ENCODE data around the gene ATG16L2. TPM values are rescaled to one million over a fixed set of nuclear protein-coding genes. Genes with fewer than 3 reads are reported as not detected.

Gene ATG16L2, protein sequence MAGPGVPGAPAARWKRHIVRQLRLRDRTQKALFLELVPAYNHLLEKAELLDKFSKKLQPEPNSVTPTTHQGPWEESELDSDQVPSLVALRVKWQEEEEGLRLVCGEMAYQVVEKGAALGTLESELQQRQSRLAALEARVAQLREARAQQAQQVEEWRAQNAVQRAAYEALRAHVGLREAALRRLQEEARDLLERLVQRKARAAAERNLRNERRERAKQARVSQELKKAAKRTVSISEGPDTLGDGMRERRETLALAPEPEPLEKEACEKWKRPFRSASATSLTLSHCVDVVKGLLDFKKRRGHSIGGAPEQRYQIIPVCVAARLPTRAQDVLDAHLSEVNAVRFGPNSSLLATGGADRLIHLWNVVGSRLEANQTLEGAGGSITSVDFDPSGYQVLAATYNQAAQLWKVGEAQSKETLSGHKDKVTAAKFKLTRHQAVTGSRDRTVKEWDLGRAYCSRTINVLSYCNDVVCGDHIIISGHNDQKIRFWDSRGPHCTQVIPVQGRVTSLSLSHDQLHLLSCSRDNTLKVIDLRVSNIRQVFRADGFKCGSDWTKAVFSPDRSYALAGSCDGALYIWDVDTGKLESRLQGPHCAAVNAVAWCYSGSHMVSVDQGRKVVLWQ
- total RNA-seq (2012; rRNA removed) (1.3 and 1.4 TPM in 2 replicates), polyA plus RNA-seq (2012; rRNA removed) (12.2 and 12.7 TPM in 2 replicates), Bru-seq, nascent RNA (percentile 49 among the genes with signal in this experiment), BruChase-seq, experiment 1, labeled RNA remaining after a 6-hour chase (percentile 51 among the genes with signal in this experiment), BruChase-seq, experiment 2, labeled RNA remaining after a 2-hour chase (percentile 52 among the genes with signal in this experiment)
- polyA plus RNA-seq (2012; cell fraction: cytosol; rRNA removed): 2.9 and 5.8 TPM in 2 replicates
- 186 and 227 TPM in 2 replicates for polyA plus RNA-seq (2012; cell fraction: nucleus; rRNA removed; ENCODE audit: low replicate concordance)
- long read RNA-seq, partial matches to known transcripts: 5 of 13 reads
- long read RNA-seq, other reads (novel, unspliced or antisense): 6 of 13 reads

- ATAC-seq (ENCODE audit: low read depth) (peak; percentile 92), DNase-seq (peak; percentile 76)
- 0% methylated on average over 45 of the region's 75 CpGs; no CpG with 5 or more reads in 1 of the 2 experiments for WGBS, 2 experiments (ENCODE audit: extremely low coverage in 2 of 2, insufficient read length in 1 of 2)
- in situ Hi-C loops (cut with MboI; ENCODE audit: low sequenced_read_pairs) (no loop called here), dilution Hi-C loops (cut with HindIII; ENCODE audit: low sequenced_read_pairs, unreplicated experiment) (no loop called here), intact Hi-C loops (cut with micrococcal nuclease) (loop anchor here (1.0 to 5.0 kb wide), 2 partner anchors 62 to 89 kb away; partner anchors contain the start of gene ARAP1)
- Histone ChIP-seq H3K27me3 (ENCODE audit: control insufficient read depth, insufficient read depth, low read length) (no peaks in the 10 kb centered on the region), H4K5ac (ENCODE audit: low read depth, low read length) (peak within 1 kb of the TSS; percentile 89), H4K20me1 (ENCODE audit: insufficient read depth, low read length) (no peaks in the 10 kb centered on the region), H3K4me2 (ENCODE audit: low read depth, low read length) (peak within 1 kb of the TSS; percentile 89), H3K4me3 (ENCODE audit: insufficient read depth, low read depth, low read length) (peak within 1 kb of the TSS; percentile 89), H3K9ac (ENCODE audit: low read depth, low read length) (peak within 1 kb of the TSS; percentile 95), H2AFZ (replicated peaks; ENCODE audit: low read length, poor library complexity) (peak within 1 kb of the TSS; percentile 99), H2AK5ac (ENCODE audit: low read depth, low read length) (peak within 1 kb of the TSS; percentile 87), H2BK15ac (ENCODE audit: low read depth, low read length) (peak within 1 kb of the TSS; percentile 89; the same call in 2 of the 3 replicates), H2BK5ac (ENCODE audit: low read depth, low read length, poor library complexity, severe bottlenecking) (peak within 1 kb of the TSS; percentile 99), H4K91ac (ENCODE audit: insufficient read depth, low read depth, low read length) (peak within 1 kb of the TSS; percentile 95), H3K9me3 (ENCODE audit: control insufficient read depth, insufficient read depth, low read length) (no peaks in the 10 kb centered on the region), H3K23ac (ENCODE audit: low read depth, low read length) (peak within 1 kb of the TSS; percentile 92), H3K56ac (ENCODE audit: extremely low read depth, insufficient read depth, low read length) (peak within 1 kb of the TSS; percentile 96), H3K9me1 (ENCODE audit: insufficient read depth, low read length) (peaks cover 14% of the 10 kb centered on the region; the same call in 1 of the 2 replicates), H2AK9ac (replicated peaks; ENCODE audit: low read depth, low read length, poor library complexity) (peak within 1 kb of the TSS; percentile 95), H2BK20ac (ENCODE audit: low read depth, low read length) (peak within 1 kb of the TSS; percentile 93), H4K8ac (ENCODE audit: low read depth in 2 of 2, low read length in 2 of 2) (peak within 1 kb of the TSS; percentile 64 to 94), H3K4ac (ENCODE audit: low read depth, low read length) (peak within 1 kb of the TSS; percentile 96), H3K79me1 (ENCODE audit: low read depth in 1 of 2, low read length in 2 of 2) (peaks cover 11 to 63% of the 10 kb centered on the region in 2 experiments; a peak in 3 of 4 replicates), H3K18ac (ENCODE audit: low read depth, low read length) (peak within 1 kb of the TSS; percentile 96), H3K14ac (replicated peaks; ENCODE audit: low read depth, low read length) (peak within 1 kb of the TSS; percentile 97), H3K27ac (ENCODE audit: insufficient read depth, low read length) (peak within 1 kb of the TSS; percentile 99), H2BK120ac (ENCODE audit: low read depth, low read length) (peak within 1 kb of the TSS; percentile 100), H3K36me3 (ENCODE audit: control insufficient read depth, insufficient read depth, low read length) (no peaks in the 10 kb centered on the region), H3K4me1 (ENCODE audit: control insufficient read depth, insufficient read depth, low read length) (peaks cover 22% of the 10 kb centered on the region)
- BruUV-seq (replicated peaks): no TSS peak
- CTCF ChIA-PET: interaction anchor here (0.9 kb wide), 1 partner anchor 20 kb away, joined by 3 read pairs; no protein-coding TSS in a partner anchor
- POLR2A ChIA-PET (ENCODE audit: unreplicated experiment): no interaction called here
- TF ChIP-seq, protein P1, sequence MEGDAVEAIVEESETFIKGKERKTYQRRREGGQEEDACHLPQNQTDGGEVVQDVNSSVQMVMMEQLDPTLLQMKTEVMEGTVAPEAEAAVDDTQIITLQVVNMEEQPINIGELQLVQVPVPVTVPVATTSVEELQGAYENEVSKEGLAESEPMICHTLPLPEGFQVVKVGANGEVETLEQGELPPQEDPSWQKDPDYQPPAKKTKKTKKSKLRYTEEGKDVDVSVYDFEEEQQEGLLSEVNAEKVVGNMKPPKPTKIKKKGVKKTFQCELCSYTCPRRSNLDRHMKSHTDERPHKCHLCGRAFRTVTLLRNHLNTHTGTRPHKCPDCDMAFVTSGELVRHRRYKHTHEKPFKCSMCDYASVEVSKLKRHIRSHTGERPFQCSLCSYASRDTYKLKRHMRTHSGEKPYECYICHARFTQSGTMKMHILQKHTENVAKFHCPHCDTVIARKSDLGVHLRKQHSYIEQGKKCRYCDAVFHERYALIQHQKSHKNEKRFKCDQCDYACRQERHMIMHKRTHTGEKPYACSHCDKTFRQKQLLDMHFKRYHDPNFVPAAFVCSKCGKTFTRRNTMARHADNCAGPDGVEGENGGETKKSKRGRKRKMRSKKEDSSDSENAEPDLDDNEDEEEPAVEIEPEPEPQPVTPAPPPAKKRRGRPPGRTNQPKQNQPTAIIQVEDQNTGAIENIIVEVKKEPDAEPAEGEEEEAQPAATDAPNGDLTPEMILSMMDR (conservative IDR thresholded peaks at IDR 0.05; ENCODE audit: low read depth, low read length): peak; percentile 34
- TF ChIP-seq MAFK (IDR thresholded peaks at IDR 0.05; ENCODE audit: low read depth, low read length) (no peak), POLR2A (IDR thresholded peaks at IDR 0.05; ENCODE audit: low read depth, low read length) (peak; percentile 48), CEBPB (IDR thresholded peaks at IDR 0.05; ENCODE audit: low read depth, low read length) (no peak)
These were observed at the start of gene ATG16L2 for GRCh38 chr11:72814286-72815109. ATG16L2 (plus strand) TSS chr11:72814411; CDS start chr11:72814446, 35 bp downstream.

Data from IMR-90 (cell line).